Measurements from ENCODE around the gene RCVRN. TPM values are rescaled to one million over a fixed set of nuclear protein-coding genes. Genes with fewer than 3 reads are reported as not detected.

Gene RCVRN
- total RNA-seq, 4 donors from 2014 or later: 0.42 to 1.9 (median 0.69) TPM

DNA sequence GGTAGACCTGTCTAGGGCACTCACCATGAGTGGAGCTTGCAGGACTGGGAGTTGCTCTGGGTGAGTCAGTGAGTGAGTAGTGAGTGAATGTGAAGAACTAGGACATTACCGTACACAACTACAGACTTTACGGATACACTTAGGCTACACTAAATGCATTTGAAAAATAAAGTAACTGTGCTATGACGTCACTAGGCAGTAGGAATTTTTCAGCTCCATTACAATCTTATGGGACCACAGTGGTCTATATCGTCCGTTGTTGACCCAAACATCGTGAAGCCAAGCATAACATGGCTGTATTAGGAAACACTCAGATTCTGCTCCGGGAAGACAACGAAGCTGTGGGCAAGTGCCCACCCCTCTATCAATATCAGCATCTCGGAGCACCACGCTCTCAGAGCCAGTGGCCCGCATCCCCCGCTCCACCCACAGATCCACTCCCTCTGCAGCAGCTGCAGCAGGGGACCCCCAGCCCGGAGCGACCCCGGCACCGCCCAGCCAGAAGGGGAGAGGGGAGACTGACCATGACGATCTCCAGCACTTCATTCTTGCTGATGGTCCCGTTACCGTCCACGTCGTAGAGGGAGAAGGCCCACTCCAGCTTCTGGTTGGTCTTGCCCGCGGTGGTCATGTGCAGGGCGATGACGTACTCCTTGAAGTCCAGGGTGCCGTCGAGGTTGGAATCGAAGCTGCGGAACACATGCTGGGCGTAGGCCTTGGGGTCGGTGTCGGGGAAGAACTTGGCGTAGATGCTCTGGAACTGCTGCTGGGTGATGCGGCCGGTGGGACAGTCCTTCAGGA is 594 bp downstream of the RCVRN start:
- Histone ChIP-seq H3K27ac (no peak overlapping the region), H3K4me3 (no peak overlapping the region), H3K27me3 (peaks cover 11% of the 10 kb centered on the region), H3K9me3 (no peaks in the 10 kb centered on the region), H3K36me3 (no peaks in the 10 kb centered on the region), H3K4me1 (peaks cover 3% of the 10 kb centered on the region)
- TF ChIP-seq POLR2A (IDR thresholded peaks at IDR 0.05) (no peak), POLR2AphosphoS5 (IDR thresholded peaks at IDR 0.05) (no peak), EP300 (IDR thresholded peaks at IDR 0.05) (no peak)
- TF ChIP-seq, protein P1, sequence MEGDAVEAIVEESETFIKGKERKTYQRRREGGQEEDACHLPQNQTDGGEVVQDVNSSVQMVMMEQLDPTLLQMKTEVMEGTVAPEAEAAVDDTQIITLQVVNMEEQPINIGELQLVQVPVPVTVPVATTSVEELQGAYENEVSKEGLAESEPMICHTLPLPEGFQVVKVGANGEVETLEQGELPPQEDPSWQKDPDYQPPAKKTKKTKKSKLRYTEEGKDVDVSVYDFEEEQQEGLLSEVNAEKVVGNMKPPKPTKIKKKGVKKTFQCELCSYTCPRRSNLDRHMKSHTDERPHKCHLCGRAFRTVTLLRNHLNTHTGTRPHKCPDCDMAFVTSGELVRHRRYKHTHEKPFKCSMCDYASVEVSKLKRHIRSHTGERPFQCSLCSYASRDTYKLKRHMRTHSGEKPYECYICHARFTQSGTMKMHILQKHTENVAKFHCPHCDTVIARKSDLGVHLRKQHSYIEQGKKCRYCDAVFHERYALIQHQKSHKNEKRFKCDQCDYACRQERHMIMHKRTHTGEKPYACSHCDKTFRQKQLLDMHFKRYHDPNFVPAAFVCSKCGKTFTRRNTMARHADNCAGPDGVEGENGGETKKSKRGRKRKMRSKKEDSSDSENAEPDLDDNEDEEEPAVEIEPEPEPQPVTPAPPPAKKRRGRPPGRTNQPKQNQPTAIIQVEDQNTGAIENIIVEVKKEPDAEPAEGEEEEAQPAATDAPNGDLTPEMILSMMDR (IDR thresholded peaks at IDR 0.05): no peak
- no peak for DNase-seq (ENCODE audit: low spot score in 2 of 2)
- WGBS: 94% methylated on average over 34 of the region's 35 CpGs

DNA sequence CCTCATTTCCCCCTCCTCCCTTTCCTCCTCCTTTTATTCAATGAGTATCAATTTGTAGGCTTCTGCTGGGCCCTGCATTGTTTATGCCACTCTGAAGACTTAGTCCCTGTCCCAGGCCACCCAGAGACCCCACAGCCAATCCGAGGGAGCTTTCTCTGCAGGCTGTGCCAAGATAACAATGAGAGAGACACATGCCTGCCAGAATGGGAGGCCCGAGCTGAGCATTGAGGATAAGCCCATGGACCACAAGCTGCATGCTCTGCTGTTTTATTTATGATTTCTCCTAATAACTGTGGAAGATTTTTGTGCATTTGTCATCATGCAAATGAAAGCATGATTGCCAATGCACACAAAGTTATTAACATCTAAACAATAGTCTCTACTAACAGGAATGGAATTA is 3.0 kb downstream of the RCVRN start:
- Histone ChIP-seq H3K4me1 (peaks cover 3% of the 10 kb centered on the region), H3K36me3 (no peaks in the 10 kb centered on the region), H3K9me3 (no peaks in the 10 kb centered on the region), H3K27me3 (peaks cover 10% of the 10 kb centered on the region), H3K27ac (no peak overlapping the region), H3K4me3 (no peak overlapping the region)
- no peak for DNase-seq (ENCODE audit: low spot score in 2 of 2)
- 29% methylated on average over 2 of the region's 2 CpGs for WGBS
- TF ChIP-seq, protein P1 (IDR thresholded peaks at IDR 0.05): no peak
- TF ChIP-seq EP300 (IDR thresholded peaks at IDR 0.05): no peak
- TF ChIP-seq POLR2AphosphoS5 (IDR thresholded peaks at IDR 0.05): no peak
- TF ChIP-seq POLR2A (IDR thresholded peaks at IDR 0.05): no peak

DNA sequence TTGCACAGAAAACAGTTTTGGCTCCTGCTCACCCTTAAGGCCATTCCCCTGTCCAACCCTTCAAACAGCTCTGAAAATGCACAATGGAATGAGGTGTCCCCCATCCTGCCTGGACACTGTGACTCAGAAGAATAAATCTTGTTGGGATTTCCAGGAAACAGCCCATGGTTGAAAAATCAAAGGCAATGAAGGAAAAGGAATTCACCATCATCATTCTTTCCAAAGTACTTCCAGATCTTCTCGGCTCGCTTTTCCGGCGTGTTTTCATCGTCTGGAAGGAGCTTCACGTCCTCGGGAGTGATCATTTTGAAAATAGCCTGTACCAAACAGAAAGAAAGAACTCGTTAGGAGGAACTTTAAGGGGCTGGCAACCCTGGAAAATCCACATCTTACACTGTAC is 4.3 kb downstream of the RCVRN start:
- 36% methylated on average over 8 of the region's 8 CpGs for WGBS
- Histone ChIP-seq H3K9me3 (no peaks in the 10 kb centered on the region), H3K4me1 (peaks cover 3% of the 10 kb centered on the region), H3K36me3 (no peaks in the 10 kb centered on the region), H3K27me3 (no peaks in the 10 kb centered on the region), H3K27ac (peak overlapping the region; percentile 49), H3K4me3 (peak overlapping the region; percentile 12)
- TF ChIP-seq POLR2A (IDR thresholded peaks at IDR 0.05) (no peak), EP300 (IDR thresholded peaks at IDR 0.05) (no peak), POLR2AphosphoS5 (IDR thresholded peaks at IDR 0.05) (no peak)
- TF ChIP-seq, protein P1 (IDR thresholded peaks at IDR 0.05): no peak
- peak in 1 of 2 donors; percentile 33 for DNase-seq (ENCODE audit: low spot score in 2 of 2)

DNA sequence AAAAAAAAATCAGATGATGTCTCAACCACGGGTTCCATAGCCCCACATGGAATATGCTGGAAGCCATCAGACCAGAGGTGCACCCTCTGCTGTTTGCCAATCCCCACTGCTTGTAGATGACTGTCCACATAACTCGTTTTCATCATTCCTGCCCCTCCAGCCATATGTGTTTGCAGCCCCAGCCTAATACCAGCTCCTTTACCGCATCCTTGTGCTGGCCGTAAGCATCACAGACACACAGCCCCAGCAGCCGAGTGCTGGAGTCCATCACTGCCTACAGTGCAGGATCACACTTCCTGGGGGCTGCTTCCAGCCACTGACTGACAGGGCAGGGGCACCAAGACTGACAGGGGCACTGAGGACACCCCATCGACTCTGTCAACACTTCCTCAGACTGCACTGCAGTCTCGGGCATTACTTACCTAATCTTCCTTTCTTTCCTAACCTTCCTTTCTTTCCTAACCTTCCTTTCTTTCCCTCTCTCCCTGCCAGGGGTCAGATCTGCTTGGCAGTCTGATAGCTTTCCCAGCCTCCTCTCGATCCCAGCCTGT is 5.0 kb downstream of the RCVRN start:
- peaks cover 3% of the 10 kb centered on the region for H3K27me3 ChIP-seq
- no peaks in the 10 kb centered on the region for H3K36me3 ChIP-seq
- H3K9me3 ChIP-seq: no peaks in the 10 kb centered on the region
- DNase-seq (ENCODE audit: low spot score in 2 of 2): peak in 1 of 2 donors; percentile 30
- TF ChIP-seq, protein P1 (IDR thresholded peaks at IDR 0.05): no peak
- TF ChIP-seq POLR2AphosphoS5 (IDR thresholded peaks at IDR 0.05) (no peak), POLR2A (IDR thresholded peaks at IDR 0.05) (no peak), EP300 (IDR thresholded peaks at IDR 0.05) (no peak)
- no peak overlapping the region for H3K4me3 ChIP-seq
- 39% methylated on average over 8 of the region's 8 CpGs for WGBS
- H3K4me1 ChIP-seq: peaks cover 3% of the 10 kb centered on the region
- peak overlapping the region; percentile 49 for H3K27ac ChIP-seq

DNA sequence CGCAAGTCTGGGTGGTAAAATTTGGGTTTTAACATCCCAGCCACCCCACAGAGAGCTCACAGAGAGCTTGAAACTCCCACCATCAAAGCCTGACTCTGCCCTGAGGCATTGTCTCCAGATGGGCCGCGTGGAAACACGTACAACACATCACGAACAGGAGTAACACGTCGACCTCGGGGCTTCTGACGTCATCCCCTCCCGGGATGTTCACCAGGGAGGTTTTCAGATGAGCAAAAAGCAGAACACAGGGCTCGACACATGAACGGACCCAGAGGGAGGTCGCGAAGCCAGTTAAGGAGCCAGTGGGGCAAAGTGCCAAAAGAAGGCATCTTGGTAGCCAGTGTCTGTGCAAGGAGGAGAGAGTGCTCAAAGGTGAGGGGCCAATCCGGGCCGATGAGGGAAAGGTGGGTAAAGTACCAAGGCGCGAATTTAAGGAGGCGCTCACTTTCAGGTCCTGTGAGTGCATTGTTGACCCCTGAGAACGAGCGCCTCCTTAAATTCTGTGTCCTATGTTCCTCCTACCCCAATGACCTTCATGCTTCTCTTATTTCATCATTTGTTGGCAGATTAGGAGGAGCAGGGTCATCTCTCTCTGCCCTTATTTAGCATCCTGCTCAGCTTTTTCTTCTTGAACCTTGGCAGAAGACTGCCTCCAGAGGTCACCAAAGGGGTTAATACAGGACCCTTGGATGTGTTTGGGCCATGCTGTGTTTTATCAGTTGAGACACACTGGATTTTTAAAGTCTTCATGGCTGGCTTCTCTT is 5.6 kb downstream of the RCVRN start:
- Histone ChIP-seq H3K27me3 (peaks cover 4% of the 10 kb centered on the region), H3K27ac (peak overlapping the region; percentile 49), H3K9me3 (no peaks in the 10 kb centered on the region), H3K4me1 (peaks cover 3% of the 10 kb centered on the region), H3K4me3 (no peak overlapping the region), H3K36me3 (no peaks in the 10 kb centered on the region)
- 52% methylated on average over 21 of the region's 21 CpGs for WGBS
- peak in 1 of 2 donors; percentile 66 for DNase-seq (ENCODE audit: low spot score in 2 of 2)
- TF ChIP-seq, protein P1 (IDR thresholded peaks at IDR 0.05): no peak
- no peak for TF ChIP-seq POLR2AphosphoS5 (IDR thresholded peaks at IDR 0.05)
- TF ChIP-seq POLR2A (IDR thresholded peaks at IDR 0.05): no peak
- TF ChIP-seq EP300 (IDR thresholded peaks at IDR 0.05): no peak
